IMR-90 (cell line): Measurements from ENCODE around the gene MGAT3. TPM values are rescaled to one million over a fixed set of nuclear protein-coding genes. Genes with fewer than 3 reads are reported as not detected.

Experiments used
- ATAC-seq: fragments of 200-7000 bp; cut with Tn5 transposase; 2 replicates; pipeline ENCODE4 v1.9.1; 2020; ENCODE audit warnings: low read depth, mild to moderate bottlenecking, moderate library complexity
- BruUV-seq: library from RNA; stranded (reverse); fragments of 400-500 nt; replicated peaks from 2 replicates; lab custom pipeline; 2021; lab: Mats Ljungman, UMichigan
- CTCF ChIA-PET: fragments of 300-600 bp; formaldehyde crosslinking; extraction: SDS; loops from one replicate; lab custom pipeline; 2021; ENCODE audit warnings: antibody characterized with exemption; lab: Yijun Ruan, JAX
- POLR2A ChIA-PET: fragments of 300-600 bp; sonication (Branson Sonifier 250); formaldehyde crosslinking; loops from one replicate; lab custom pipeline; 2022; ENCODE audit warnings: antibody characterized with exemption; ENCODE audit not compliant: unreplicated experiment; lab: Charles Lee
- DNase-seq: peaks from one replicate; pipeline ENCODE4 v3.0.0; 2013
- H2AFZ ChIP-seq: replicated peaks from 2 replicates; pipeline ENCODE3; 2013; ENCODE audit warnings: low read length, mild to moderate bottlenecking; ENCODE audit not compliant: poor library complexity
- H2AK5ac ChIP-seq: 2 replicates; pipeline ENCODE4 v1.6.1; 2013; ENCODE audit warnings: low read depth, low read length, inconsistent platforms
- H2AK9ac ChIP-seq: replicated peaks from 2 replicates; pipeline ENCODE3; 2013; ENCODE audit warnings: mild to moderate bottlenecking, low read depth, low read length, moderate library complexity; ENCODE audit not compliant: poor library complexity
- H2BK120ac ChIP-seq: 2 replicates; pipeline ENCODE4 v1.6.1; 2013; ENCODE audit warnings: low read depth, low read length, inconsistent platforms
- H2BK15ac ChIP-seq: 3 replicates; pipeline ENCODE4 v1.6.1; 2013; ENCODE audit warnings: low read depth, low read length, inconsistent platforms
- H2BK20ac ChIP-seq: 2 replicates; pipeline ENCODE4 v1.6.1; 2013; ENCODE audit warnings: low read depth, mild to moderate bottlenecking, inconsistent platforms, low read length, moderate library complexity
- H2BK5ac ChIP-seq: 2 replicates; pipeline ENCODE4 v1.6.1; 2013; ENCODE audit warnings: mild to moderate bottlenecking, low read depth, low read length, inconsistent platforms; ENCODE audit not compliant: poor library complexity, severe bottlenecking
- H3K14ac ChIP-seq: replicated peaks from 2 replicates; pipeline ENCODE4 v1.6.1; 2013; ENCODE audit warnings: low read depth, low read length, inconsistent platforms
- H3K18ac ChIP-seq: 2 replicates; pipeline ENCODE4 v1.6.1; 2013; ENCODE audit warnings: low read depth, low read length, control low read depth
- H3K23ac ChIP-seq: 2 replicates; pipeline ENCODE4 v1.6.1; 2013; ENCODE audit warnings: low read depth, low read length, inconsistent platforms
- H3K27ac ChIP-seq: 2 replicates; pipeline ENCODE4 v1.5.1; 2013; ENCODE audit warnings: mild to moderate bottlenecking, control low read depth, low read length; ENCODE audit not compliant: insufficient read depth
- H3K27me3 ChIP-seq: 2 replicates; pipeline ENCODE4 v1.6.1; 2013; ENCODE audit warnings: low read length; ENCODE audit not compliant: control insufficient read depth, insufficient read depth
- H3K36me3 ChIP-seq: 2 replicates; pipeline ENCODE4 v1.6.1; 2013; ENCODE audit warnings: low read length, mixed read lengths; ENCODE audit not compliant: control insufficient read depth, insufficient read depth
- H3K4ac ChIP-seq: 2 replicates; pipeline ENCODE4 v1.6.1; 2013; ENCODE audit warnings: low read depth, low read length, inconsistent platforms
- H3K4me1 ChIP-seq: 2 replicates; pipeline ENCODE4 v1.6.1; 2013; ENCODE audit warnings: low read length, mixed read lengths; ENCODE audit not compliant: control insufficient read depth, insufficient read depth
- H3K4me2 ChIP-seq: 2 replicates; pipeline ENCODE4 v1.6.1; 2013; ENCODE audit warnings: low read depth, mild to moderate bottlenecking, control low read depth, low read length, moderate library complexity
- H3K4me3 ChIP-seq: 2 replicates; pipeline ENCODE4 v1.5.1; 2013; ENCODE audit warnings: low read depth, mild to moderate bottlenecking, control low read depth, low read length, moderate library complexity; ENCODE audit not compliant: insufficient read depth
- H3K56ac ChIP-seq: 2 replicates; pipeline ENCODE4 v1.6.1; 2013; ENCODE audit warnings: low read length, inconsistent platforms; ENCODE audit not compliant: insufficient read depth; ENCODE audit errors: extremely low read depth
- H3K79me1 ChIP-seq, 2 experiments: 2 replicates each; pipeline ENCODE4 v1.6.1; 2013; ENCODE audit warnings: low read length in 2 of 2, inconsistent platforms in 1 of 2, low read depth in 1 of 2
- H3K9ac ChIP-seq: 2 replicates; pipeline ENCODE4 v1.6.1; 2013; ENCODE audit warnings: low read depth, low read length, control low read depth
- H3K9me1 ChIP-seq: 2 replicates; pipeline ENCODE4 v1.6.1; 2013; ENCODE audit warnings: low read length, inconsistent platforms; ENCODE audit not compliant: insufficient read depth
- H3K9me3 ChIP-seq: 2 replicates; pipeline ENCODE4 v1.6.1; 2013; ENCODE audit warnings: low read length; ENCODE audit not compliant: control insufficient read depth, insufficient read depth
- H4K20me1 ChIP-seq: 2 replicates; pipeline ENCODE4 v1.6.1; 2013; ENCODE audit warnings: low read length, inconsistent platforms; ENCODE audit not compliant: insufficient read depth
- H4K5ac ChIP-seq: 2 replicates; pipeline ENCODE4 v1.6.1; 2013; ENCODE audit warnings: mild to moderate bottlenecking, low read depth, low read length, control low read depth
- H4K8ac ChIP-seq, 2 experiments: 2 replicates each; pipeline ENCODE4 v1.6.1; 2013; ENCODE audit warnings: low read depth in 2 of 2, low read length in 2 of 2, control low read depth in 1 of 2, inconsistent platforms in 1 of 2
- H4K91ac ChIP-seq: 2 replicates; pipeline ENCODE4 v1.6.1; 2013; ENCODE audit warnings: low read depth, low read length, inconsistent platforms; ENCODE audit not compliant: insufficient read depth
- MAFK ChIP-seq: IDR thresholded peaks from 2 replicates; pipeline ENCODE4 v1.6.1; 2012; ENCODE audit warnings: low read depth, low read length, improper control_type of control experiment
- WGBS, 2 experiments: methylation state at CpG; one replicate each; pipeline versions ENCODE4 v1.1.5 to v1.1.7; 2013; ENCODE audit warnings: missing lambda C conversion rate in 2 of 2; ENCODE audit not compliant: insufficient read length in 1 of 2; ENCODE audit errors: extremely low coverage in 2 of 2; 5-methylcytosine and 5-hydroxymethylcytosine counted together
- dilution Hi-C: fragments of 300-500 bp; cut with HindIII; formaldehyde crosslinking; loops from one replicate; pipeline ENCODE4 v1.14.3; 2018; ENCODE audit warnings: low sequenced_read_pairs; ENCODE audit not compliant: unreplicated experiment
- in situ Hi-C: fragments of 300-500 bp; cut with MboI; formaldehyde crosslinking; loops from 3 replicates; pipeline ENCODE4 v1.14.3; 2019; ENCODE audit warnings: low sequenced_read_pairs, inconsistent platforms, mixed read lengths
- intact Hi-C: fragments of 100-400 bp; cut with micrococcal nuclease; formaldehyde crosslinking; loops from 2 replicates; pipeline ENCODE4 v1.10.0; 2022
- polyA plus RNA-seq, 3 experiments: library from polyadenylated mRNA; depleted of rRNA; stranded (reverse); fragments of >200 nt; gene quantifications; 2 replicates each; pipeline ENCODE4 v1.2.3, GENCODE V29; 2012; ENCODE audit warnings: low replicate concordance in 1 of 3
- total RNA-seq: library from RNA; depleted of rRNA; stranded (reverse); fragments of >200 nt; gene quantifications from 2 replicates; pipeline ENCODE4 v1.2.3, GENCODE V29; 2012

The MGAT3 gene
- total and polyA plus RNA-seq, 2 of the 4 experiments (the other 2 are of a cell fraction): 0.36 to 1.1 TPM

- H2BK5ac ChIP-seq: no peak overlapping the region
- H3K9me1 ChIP-seq: no peaks in the 10 kb centered on the region; the same call in 1 of the 2 replicates
- no peaks in the 10 kb centered on the region for H4K20me1 ChIP-seq
- no peaks in the 10 kb centered on the region for H3K9me3 ChIP-seq
- H2AFZ ChIP-seq: no peak overlapping the region
- ATAC-seq (no peak), DNase-seq (no peak)
- CTCF ChIA-PET: no interaction called here
- no peak overlapping the region for H3K9ac ChIP-seq
- no peak overlapping the region for H3K4me3 ChIP-seq
- no peaks in the 10 kb centered on the region for H3K79me1 ChIP-seq
- POLR2A ChIA-PET: no interaction called here
- no TSS peak for BruUV-seq
- no peak overlapping the region for H2BK120ac ChIP-seq
- WGBS, 2 experiments: 73% methylated on average over 12 of the region's 19 CpGs; no CpG with 5 or more reads in 1 of the 2 experiments
- H3K36me3 ChIP-seq: no peaks in the 10 kb centered on the region
- no peaks in the 10 kb centered on the region for H3K4me1 ChIP-seq
- H4K8ac ChIP-seq: no peak overlapping the region
- in situ Hi-C loops: no loop called here
- intact Hi-C loops: no loop called here
- H2BK20ac ChIP-seq: no peak overlapping the region
- no peak overlapping the region for H3K4me2 ChIP-seq
- no peak for TF ChIP-seq MAFK
- no peak overlapping the region for H4K5ac ChIP-seq
- no peak overlapping the region for H3K14ac ChIP-seq
- no peak overlapping the region for H2AK5ac ChIP-seq
- no peak overlapping the region for H4K91ac ChIP-seq
- dilution Hi-C loops: no loop called here
- no peak overlapping the region for H3K27ac ChIP-seq
- no peak overlapping the region for H3K23ac ChIP-seq
- H3K18ac ChIP-seq: no peak overlapping the region
- no peak overlapping the region for H3K56ac ChIP-seq
- H3K27me3 ChIP-seq: peaks cover 12% of the 10 kb centered on the region
- no peak overlapping the region for H3K4ac ChIP-seq
- peak overlapping the region; percentile 35 for H2AK9ac ChIP-seq
- H2BK15ac ChIP-seq: no peak overlapping the region
These were observed 8.4 kb upstream of the MGAT3 start for GRCh38 chr22:39448205-39449054.
